AG08395 (cell line): Measurements from ENCODE around the gene OR52E5.

ENCODE experiments used
- DNase-seq: peaks from one replicate; pipeline ENCODE4 v3.0.0; 2012; ENCODE audit warnings: mixed read lengths, low spot score

Gene OR52E5

GRCh38 chr11:5892908-5893307, at the start of gene OR52E5:
TSS of gene OR52E5 (plus strand) at chr11:5893208. CDS start at chr11:5900777, 7,569 bp downstream.
- DNase-seq, result no peak

- DNase-seq, result no peak
Measured at GRCh38 chr11:5846701-5847100, 46.3 kb upstream of the OR52E5 start.

GRCh38 chr11:5847711-5848110, 45.3 kb upstream of the OR52E5 start:
- no peak for DNase-seq

- DNase-seq, result no peak
Measured at GRCh38 chr11:5851002-5851401, 42.0 kb upstream of the OR52E5 start.

- no peak for DNase-seq
Measured at GRCh38 chr11:5857590-5857989, 35.4 kb upstream of the OR52E5 start, which contains the start of gene OR52E8. TSS of gene OR52E8 (minus strand) at chr11:5857690. CDS start at chr11:5857690, 0 bp downstream.

- DNase-seq, result no peak
Measured at GRCh38 chr11:5865826-5866225, 27.2 kb upstream of the OR52E5 start.

GRCh38 chr11:5878564-5878963, 14.4 kb upstream of the OR52E5 start:
- no peak for DNase-seq

GRCh38 chr11:5880329-5880728, 12.7 kb upstream of the OR52E5 start, which contains the start of gene OR52E4:
TSS of gene OR52E4 (plus strand) at chr11:5880629. CDS start at chr11:5884293, 3,664 bp downstream.
- no peak for DNase-seq

- no peak for DNase-seq
Measured at GRCh38 chr11:5881756-5882155, 11.3 kb upstream of the OR52E5 start.

- DNase-seq, result no peak
Measured at GRCh38 chr11:5887172-5887571, 5.8 kb upstream of the OR52E5 start.

- no peak for DNase-seq
Measured at GRCh38 chr11:5887661-5888060, 5.3 kb upstream of the OR52E5 start.

GRCh38 chr11:5891216-5891800, 1.7 kb upstream of the OR52E5 start:
- peak; percentile 4 for DNase-seq

- DNase-seq, result no peak
Measured at GRCh38 chr11:5899534-5899933, 6.5 kb downstream of the OR52E5 start.

GRCh38 chr11:5910540-5910939, 17.5 kb downstream of the OR52E5 start:
- no peak for DNase-seq

GRCh38 chr11:5922749-5923426, 29.9 kb downstream of the OR52E5 start:
- DNase-seq, result no peak

- DNase-seq, result no peak
Measured at GRCh38 chr11:5923427-5923776, 30.4 kb downstream of the OR52E5 start.

GRCh38 chr11:5923794-5924193, 30.8 kb downstream of the OR52E5 start:
- no peak for DNase-seq

GRCh38 chr11:5928271-5928670, 35.3 kb downstream of the OR52E5 start:
- DNase-seq, result no peak

GRCh38 chr11:5928811-5929210, 35.8 kb downstream of the OR52E5 start:
- no peak for DNase-seq

- DNase-seq, result no peak
Measured at GRCh38 chr11:5929571-5930368, 36.8 kb downstream of the OR52E5 start.

- no peak for DNase-seq
Measured at GRCh38 chr11:5930614-5931013, 37.6 kb downstream of the OR52E5 start.

- DNase-seq, result no peak
Measured at GRCh38 chr11:5931061-5931460, 38.1 kb downstream of the OR52E5 start.

- DNase-seq, result no peak
Measured at GRCh38 chr11:5932671-5933070, 39.7 kb downstream of the OR52E5 start.
